A549 (cell line): Measurements from ENCODE around the gene KRT76. TPM values are rescaled to one million over a fixed set of nuclear protein-coding genes. Genes with fewer than 3 reads are reported as not detected.

Experiments used
- ATAC-seq, 2 experiments: fragments of 200-7000 bp in 1 of 2; fragments of >200 bp in 1 of 2; cut with Nextera tagmentation in 1 of 2; cut with Tn5 transposase in 1 of 2; 3 replicates each; pipeline versions ENCODE4 v1.8.0 to v1.9.1; 2018 to 2020; ENCODE audit warnings: mild to moderate bottlenecking in 1 of 2, moderate library complexity in 1 of 2
- CTCF ChIA-PET: fragments of 300-600 bp; sonication (Branson Sonifier 250); formaldehyde crosslinking; extraction: SDS; loops from one replicate; lab custom pipeline; 2021; ENCODE audit warnings: antibody characterized with exemption, inconsistent platforms; lab: Yijun Ruan, JAX
- POLR2A ChIA-PET: fragments of 350-600 bp; formaldehyde crosslinking; extraction: SDS; loops from one replicate; lab custom pipeline; 2021; ENCODE audit warnings: antibody characterized with exemption, inconsistent platforms; lab: Yijun Ruan, JAX
- DNase-seq, 2 experiments: peaks; one replicate each; pipeline versions ENCODE4 v3.0.0 to v3.0.0-alpha.2; 2011 to 2016; ENCODE audit warnings: low read depth in 1 of 2, low spot score in 1 of 2
- FAIRE-seq: peaks from 2 replicates; lab custom pipeline; 2011; peaks lifted over from hg19 to GRCh38; lab: Jason Lieb, UNC
- H3K27ac ChIP-seq, 2 experiments: fragments of >200 bp; sonication (Bioruptor Twin); formaldehyde crosslinking; 3 replicates each; pipeline ENCODE4 v1.5.1; 2016 to 2017
- H3K4me1 ChIP-seq: fragments of >200 bp; sonication (Bioruptor Twin); formaldehyde crosslinking; 3 replicates; pipeline ENCODE4 v1.6.1; 2016
- H3K4me2 ChIP-seq: fragments of >200 bp; sonication (Bioruptor Twin); formaldehyde crosslinking; 3 replicates; pipeline ENCODE4 v1.6.1; 2016
- H3K4me3 ChIP-seq: fragments of >200 bp; sonication (Bioruptor Twin); formaldehyde crosslinking; 3 replicates; pipeline ENCODE4 v1.5.1; 2016
- H3K9me3 ChIP-seq: fragments of >200 bp; sonication (Bioruptor Twin); formaldehyde crosslinking; 3 replicates; pipeline ENCODE4 v1.6.1; 2016
- ATOH8 ChIP-seq: fragments of 250-450 bp; sonication (Bioruptor Pico); IDR thresholded peaks from 2 replicates; pipeline ENCODE4 v1.5.0; 2020; ENCODE audit warnings: low read depth, mild to moderate bottlenecking, moderate library complexity
- CBX2 ChIP-seq: fragments of 200-600 bp; sonication (generic); IDR thresholded peaks from 2 replicates; pipeline ENCODE4 v1.6.1; 2016; ENCODE audit warnings: low read depth, mild to moderate bottlenecking, borderline replicate concordance
- CHD2 ChIP-seq: fragments of 150-350 bp; IDR thresholded peaks from 2 replicates; pipeline ENCODE4 v1.6.1; 2014; ENCODE audit warnings: low read length; ENCODE audit not compliant: partially characterized antibody
- ESRRA ChIP-seq: fragments of 150-350 bp; IDR thresholded peaks from 2 replicates; pipeline ENCODE4 v1.6.1; 2014; ENCODE audit warnings: mild to moderate bottlenecking, low read length, borderline replicate concordance
- FOSL2 ChIP-seq, 2 experiments: fragments of 450-650 bp in 1 of 2; fragments of >200 bp in 1 of 2; sonication (Bioruptor Twin) in 1 of 2; formaldehyde crosslinking; IDR thresholded peaks; 2 replicates each; pipeline versions ENCODE4 v1.5.0 to v1.6.1; 2016 to 2020; ENCODE audit warnings: mild to moderate bottlenecking in 1 of 2, moderate library complexity in 1 of 2
- GATA3 ChIP-seq: IDR thresholded peaks from 2 replicates; pipeline ENCODE4 v1.6.1; 2012; ENCODE audit warnings: borderline replicate concordance
- HDAC2 ChIP-seq: fragments of 200-600 bp; sonication (generic); IDR thresholded peaks from 2 replicates; pipeline ENCODE4 v1.6.1; 2016
- HES2 ChIP-seq: fragments of >200 bp; sonication (Bioruptor Twin); formaldehyde crosslinking; IDR thresholded peaks from 2 replicates; pipeline ENCODE4 v1.6.1; 2016
- HMGXB4 ChIP-seq: fragments of 250-450 bp; sonication (Bioruptor Pico); IDR thresholded peaks from 2 replicates; pipeline ENCODE4 v1.5.0; 2021; ENCODE audit warnings: mild to moderate bottlenecking, moderate library complexity, borderline replicate concordance
- HOXA7 ChIP-seq: fragments of 250-450 bp; sonication (Bioruptor Pico); IDR thresholded peaks from 2 replicates; pipeline ENCODE4 v1.5.0; 2020; ENCODE audit warnings: mild to moderate bottlenecking, moderate library complexity
- JUN ChIP-seq, 2 experiments: fragments of >200 bp; sonication (Bioruptor Twin); formaldehyde crosslinking; IDR thresholded peaks; 2 replicates in 1 of 2; 3 replicates in 1 of 2; pipeline ENCODE4 v1.6.1; 2016 to 2017
- MAX ChIP-seq: IDR thresholded peaks from 2 replicates; pipeline ENCODE4 v1.6.1; 2012
- MAZ ChIP-seq: fragments of 150-350 bp; IDR thresholded peaks from 2 replicates; pipeline ENCODE4 v1.6.1; 2014; ENCODE audit warnings: antibody characterized with exemption, low read depth, low read length, borderline replicate concordance
- NR3C1 ChIP-seq: fragments of >200 bp; sonication (Bioruptor Twin); formaldehyde crosslinking; IDR thresholded peaks from 3 replicates; pipeline ENCODE4 v1.6.1; 2017
- PBX3 ChIP-seq: IDR thresholded peaks from 2 replicates; pipeline ENCODE4 v1.6.1; 2012
- PHF8 ChIP-seq: fragments of 200-600 bp; sonication (generic); IDR thresholded peaks from 2 replicates; pipeline ENCODE4 v1.6.1; 2016; ENCODE audit warnings: low read depth, mild to moderate bottlenecking, antibody characterized with exemption, moderate library complexity, borderline replicate concordance
- POLR2AphosphoS2 ChIP-seq: conservative IDR thresholded peaks from 2 replicates; pipeline ENCODE4 v1.6.1; 2012; ENCODE audit warnings: low read length, improper control_type of control experiment, inconsistent platforms
- RARB ChIP-seq: fragments of 250-450 bp; sonication (Bioruptor Pico); IDR thresholded peaks from 2 replicates; pipeline ENCODE4 v1.8.0; 2021; ENCODE audit warnings: mild to moderate bottlenecking, moderate library complexity
- RCOR1 ChIP-seq: fragments of 150-350 bp; IDR thresholded peaks from 2 replicates; pipeline ENCODE4 v1.6.1; 2014; ENCODE audit warnings: antibody characterized with exemption, low read length, low read depth
- REST ChIP-seq: fragments of 200-600 bp; sonication (generic); IDR thresholded peaks from 2 replicates; pipeline ENCODE4 v1.6.1; 2016; ENCODE audit warnings: antibody characterized with exemption, mild to moderate bottlenecking, moderate library complexity
- RFX5 ChIP-seq: fragments of 450-650 bp; IDR thresholded peaks from 2 replicates; pipeline ENCODE4 v1.7.1; 2014; ENCODE audit warnings: antibody characterized with exemption, mild to moderate bottlenecking, moderate library complexity
- USF2 ChIP-seq: fragments of 450-650 bp; IDR thresholded peaks from 2 replicates; pipeline ENCODE4 v1.6.1; 2014; ENCODE audit warnings: antibody characterized with exemption
- WGBS: methylation state at CpG from one replicate; pipeline ENCODE4 v1.1.6; 2017; ENCODE audit errors: missing lambda C conversion rate; 5-methylcytosine and 5-hydroxymethylcytosine counted together
- polyA plus RNA-seq, 4 experiments: library from polyadenylated mRNA; depleted of rRNA in 3 of 4; stranded (reverse); fragments of >200 nt; fragmentation: RNase III in 1 of 4; extraction: RNeasy Plus Mini Kit Qiagen cat#74134 plus additional on column Dnase treatment in 1 of 4; gene quantifications; 2 replicates in 3 of 4; 3 replicates in 1 of 4; pipeline ENCODE4 v1.2.3, GENCODE V29; 2011 to 2017

KRT76 gene
- polyA plus RNA-seq, 2 of the 4 experiments (the other 2 are of a cell fraction): not detected

- no peak for ATAC-seq
- H3K9me3 ChIP-seq: no peaks in the 10 kb centered on the region
- WGBS: 70% methylated on average over 3 of the region's 3 CpGs
- CTCF ChIA-PET: interaction anchor here (0.7 kb wide), 1 partner anchor 26 kb away, joined by 3 read pairs; no protein-coding TSS in a partner anchor
- H3K4me2 ChIP-seq: no peak overlapping the region
- no peak overlapping the region for H3K4me3 ChIP-seq
- POLR2A ChIA-PET: no interaction called here
- no peak for DNase-seq
- no peak for FAIRE-seq
- no peak for TF ChIP-seq CBX2
- no peak for TF ChIP-seq MAX
- no peaks in the 10 kb centered on the region for H3K4me1 ChIP-seq
- no peak overlapping the region for H3K27ac ChIP-seq
Measured at GRCh38 chr12:52784909-52785308, 7.8 kb upstream of the KRT76 start.

- no peak for FAIRE-seq
- POLR2A ChIA-PET: no interaction called here
- Histone ChIP-seq H3K9me3 (no peaks in the 10 kb centered on the region), H3K4me3 (no peak overlapping the region), H3K27ac (no peak overlapping the region), H3K4me1 (no peaks in the 10 kb centered on the region), H3K4me2 (no peak overlapping the region)
- ATAC-seq: no peak
- TF ChIP-seq MAX (no peak), HDAC2 (no peak), RARB (CRISPR knock-in tag) (no peak), REST (no peak), HOXA7 (CRISPR knock-in tag) (no peak), POLR2AphosphoS2 (no peak), FOSL2 (IDR thresholded peaks at IDR 0.05) (no peak), FOSL2 (CRISPR knock-in tag; IDR thresholded peaks at IDR 0.05) (no peak), PBX3 (no peak), JUN (IDR thresholded peaks at IDR 0.05) (no peak), HES2 (no peak), HMGXB4 (no peak)
- CTCF ChIA-PET: no interaction called here
- WGBS: 71% methylated on average over 7 of the region's 7 CpGs
- DNase-seq: no peak
Measured at GRCh38 chr12:52783563-52784316, 6.6 kb upstream of the KRT76 start.

- WGBS: 90% methylated on average over 4 of the region's 4 CpGs
- POLR2A ChIA-PET: no interaction called here
- no peak overlapping the region for H3K27ac ChIP-seq
- no peak for TF ChIP-seq ESRRA
- TF ChIP-seq RCOR1: no peak
- no peak for TF ChIP-seq GATA3
- TF ChIP-seq MAZ: no peak
- TF ChIP-seq ATOH8 (CRISPR knock-in tag): no peak
- TF ChIP-seq MAX: no peak
- TF ChIP-seq RFX5: no peak
- TF ChIP-seq JUN (IDR thresholded peaks at IDR 0.05): no peak
- no peak for TF ChIP-seq PHF8
- no peak for TF ChIP-seq USF2
- TF ChIP-seq NR3C1: no peak
- no peak for TF ChIP-seq POLR2AphosphoS2
- TF ChIP-seq CHD2: no peak
- no peaks in the 10 kb centered on the region for H3K9me3 ChIP-seq
- no peaks in the 10 kb centered on the region for H3K4me1 ChIP-seq
- H3K4me2 ChIP-seq: no peak overlapping the region
- ATAC-seq: no peak
- CTCF ChIA-PET: no interaction called here
- DNase-seq: no peak
- no peak for FAIRE-seq
- H3K4me3 ChIP-seq: no peak overlapping the region
Measured at GRCh38 chr12:52782502-52782901, 5.4 kb upstream of the KRT76 start.
